ENCODE data around the gene IDH3G.

IDH3G gene

DNA sequence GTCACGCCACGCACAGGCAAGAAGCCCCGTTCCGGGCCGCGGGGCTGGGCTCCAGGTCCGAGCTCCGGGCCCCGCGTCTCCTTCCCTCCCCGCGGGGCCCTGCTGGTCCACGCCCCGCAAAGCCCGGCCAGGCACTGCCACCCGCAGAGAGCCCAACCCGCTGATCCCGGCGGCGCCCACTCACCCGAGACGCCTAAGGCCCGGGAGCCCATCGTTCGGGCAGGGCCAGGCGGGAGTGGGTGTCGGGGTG lies 35.3 kb upstream of the IDH3G start:
- H3K4me3 ChIP-seq (ENCODE audit: low read length): no peak overlapping the region
- no peak for DNase-seq (ENCODE audit: low read depth)
- no peak for TF ChIP-seq CTCF (IDR thresholded peaks at IDR 0.05; ENCODE audit: insufficient read depth, low read depth, low read length, missing control alignments)

DNA sequence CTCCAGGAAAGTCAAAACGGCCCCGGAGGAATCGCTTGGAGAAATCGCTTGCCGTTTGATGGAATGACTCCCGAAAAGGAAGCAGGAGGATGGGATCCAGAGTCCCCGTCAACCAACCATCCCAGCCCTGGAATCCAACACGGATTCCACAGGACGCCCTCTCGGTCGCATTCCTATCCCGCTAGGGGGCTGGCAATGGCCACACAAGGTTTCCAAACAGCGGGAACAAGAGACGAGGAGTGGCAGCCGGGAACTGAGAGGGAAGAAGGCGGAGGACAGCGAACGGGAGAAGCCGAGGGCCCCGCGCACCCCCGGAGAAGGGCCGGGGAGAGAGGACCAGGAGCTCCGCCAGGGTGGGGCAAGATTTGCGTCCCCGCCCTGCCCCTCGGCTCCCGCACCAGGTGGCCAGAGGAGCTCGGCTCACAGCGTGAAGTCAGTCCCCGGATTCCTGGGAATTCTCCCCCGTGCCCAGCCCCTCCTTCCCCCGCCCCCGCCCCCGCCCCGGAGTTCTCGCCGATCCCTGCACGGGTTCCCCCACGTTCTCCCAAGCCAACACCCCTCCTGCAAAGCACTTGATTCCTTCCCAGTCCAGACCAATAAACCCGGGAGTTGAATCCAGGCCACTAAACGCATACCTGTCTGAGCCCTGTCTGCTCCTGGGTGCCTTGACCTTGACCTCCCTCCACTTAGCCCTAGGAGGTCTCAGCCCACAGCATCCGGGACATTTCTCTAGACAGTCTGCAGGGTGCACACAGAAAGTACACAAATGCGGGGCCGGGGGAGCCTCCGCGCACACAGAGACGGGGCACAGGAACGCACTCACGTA lies 34.8 kb upstream of the IDH3G start:
- no peak for DNase-seq (ENCODE audit: low read depth)
- H3K4me3 ChIP-seq (ENCODE audit: low read length): no peak overlapping the region
- TF ChIP-seq CTCF (IDR thresholded peaks at IDR 0.05; ENCODE audit: insufficient read depth, low read depth, low read length, missing control alignments): no peak

DNA sequence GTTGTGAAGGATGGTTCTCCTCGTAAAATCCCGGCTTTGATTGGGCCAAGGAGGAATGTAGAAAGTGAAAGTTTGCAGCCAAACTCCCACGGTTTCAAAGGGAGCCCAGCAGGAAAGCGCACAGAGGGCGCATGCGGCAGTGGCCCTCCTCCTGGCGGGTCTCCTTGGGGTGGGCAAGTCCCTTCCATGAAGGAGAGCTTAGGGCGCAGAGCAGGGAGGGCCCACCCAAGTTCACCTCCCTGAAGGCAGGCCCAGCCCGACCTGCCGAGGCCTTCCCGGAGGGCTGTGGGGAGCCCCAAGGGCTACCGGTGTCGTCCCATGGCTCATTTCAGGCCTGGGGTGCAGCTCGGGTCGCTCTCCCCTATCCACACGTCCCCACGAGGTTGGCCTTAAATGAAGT lies 34.1 kb upstream of the IDH3G start:
- TF ChIP-seq CTCF (IDR thresholded peaks at IDR 0.05; ENCODE audit: insufficient read depth, low read depth, low read length, missing control alignments): no peak
- no peak for DNase-seq (ENCODE audit: low read depth)
- no peak overlapping the region for H3K4me3 ChIP-seq (ENCODE audit: low read length)

DNA sequence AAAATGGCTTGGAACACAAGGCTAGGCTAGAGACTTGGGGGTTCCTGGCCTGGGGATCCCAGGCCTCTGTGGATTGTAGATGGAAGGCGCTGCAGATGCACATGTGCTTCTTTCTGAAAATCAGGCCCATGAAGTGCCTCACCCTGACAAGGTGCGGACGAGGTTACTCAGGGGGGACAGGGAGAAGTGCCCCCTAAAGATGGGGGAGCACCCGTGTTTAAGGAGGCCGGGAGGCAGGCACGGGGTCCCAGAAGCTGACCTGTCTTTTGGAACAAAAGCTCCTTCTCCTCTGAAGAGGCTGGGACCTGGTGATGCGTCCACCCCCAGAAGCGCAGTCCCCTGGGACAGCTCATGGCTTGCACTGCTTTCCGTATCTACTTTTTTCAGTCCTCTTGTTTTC lies 33.7 kb upstream of the IDH3G start:
- H3K4me3 ChIP-seq (ENCODE audit: low read length): no peak overlapping the region
- TF ChIP-seq CTCF (IDR thresholded peaks at IDR 0.05; ENCODE audit: insufficient read depth, low read depth, low read length, missing control alignments): no peak
- no peak for DNase-seq (ENCODE audit: low read depth)

DNA sequence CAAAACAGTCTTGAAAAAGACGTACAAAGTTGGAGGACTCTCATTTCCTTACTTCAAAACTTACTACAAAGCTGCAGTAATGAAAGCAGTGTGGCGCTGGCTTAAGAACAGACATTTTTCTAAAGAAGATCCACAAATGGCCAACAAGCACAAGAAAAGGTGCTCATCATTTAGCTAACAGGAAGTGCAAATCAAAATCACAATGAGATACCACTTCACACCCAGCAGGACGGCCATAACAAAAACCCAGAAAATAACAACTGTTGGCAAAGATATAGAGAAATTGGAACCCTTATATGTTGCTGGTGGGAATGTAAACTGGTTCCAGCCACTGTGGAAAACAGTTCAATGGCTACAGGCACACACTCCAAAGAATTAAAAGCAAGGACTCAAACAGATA lies 32.8 kb upstream of the IDH3G start:
- no peak overlapping the region for H3K4me3 ChIP-seq (ENCODE audit: low read length)
- TF ChIP-seq CTCF (IDR thresholded peaks at IDR 0.05; ENCODE audit: insufficient read depth, low read depth, low read length, missing control alignments): no peak
- DNase-seq (ENCODE audit: low read depth): no peak

- no peak for DNase-seq (ENCODE audit: low read depth)
- no peak for TF ChIP-seq CTCF (IDR thresholded peaks at IDR 0.05; ENCODE audit: insufficient read depth, low read depth, low read length, missing control alignments)
- no peak overlapping the region for H3K4me3 ChIP-seq (ENCODE audit: low read length)
Observed at GRCh38 chrX:153825042-153825441, 30.9 kb upstream of the IDH3G start.

DNA sequence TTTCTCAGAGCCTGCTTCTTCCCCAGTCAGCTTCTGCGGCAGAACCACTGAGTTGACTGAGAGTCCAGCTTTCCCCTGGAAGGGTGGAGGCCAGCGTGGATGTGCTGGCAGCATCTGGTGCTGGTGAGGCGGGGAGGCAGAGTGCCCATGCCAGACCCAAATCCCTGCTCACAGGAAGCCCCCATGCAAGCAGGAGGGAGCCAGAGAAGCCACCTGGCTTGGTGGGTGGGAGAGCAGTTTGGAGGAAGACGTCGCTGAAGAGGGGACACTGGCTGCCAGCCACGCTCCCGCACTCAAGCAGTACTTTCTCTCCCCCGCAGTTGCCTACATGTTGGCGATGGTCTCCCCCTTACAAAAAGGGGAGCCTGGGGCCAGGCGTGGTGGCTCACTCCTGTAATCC lies 30.2 kb upstream of the IDH3G start:
- no peak overlapping the region for H3K4me3 ChIP-seq (ENCODE audit: low read length)

More for the DNA sequence above, 30.2 kb upstream of the IDH3G start:
- no peak for TF ChIP-seq CTCF (IDR thresholded peaks at IDR 0.05; ENCODE audit: insufficient read depth, low read depth, low read length, missing control alignments)
- no peak for DNase-seq (ENCODE audit: low read depth)
